ENCODE data around the gene MDH1B. TPM values are rescaled to one million over a fixed set of nuclear protein-coding genes. Genes with fewer than 3 reads are reported as not detected.

MDH1B gene
- total RNA-seq, 1 donor from 2014 or later = 6.3 TPM

- peak; percentile 57 for DNase-seq (ENCODE audit: low spot score)
Observed at GRCh38 chr2:206693399-206694137, 71.6 kb downstream of the MDH1B start.

- no peak for DNase-seq (ENCODE audit: low spot score)
Observed at GRCh38 chr2:206692971-206693370, 72.2 kb downstream of the MDH1B start.

- DNase-seq (ENCODE audit: low spot score) = no peak
Observed at GRCh38 chr2:206688990-206689389, 76.1 kb downstream of the MDH1B start.

GRCh38 chr2:206688453-206688852, 76.7 kb downstream of the MDH1B start:
- no peak for DNase-seq (ENCODE audit: low spot score)

Other genes starting within 250 kb of the MDH1B start
- not detected for gene FAM237A, start 122.8 kb downstream of the MDH1B start, total RNA-seq (ENCODE audit: insufficient read depth, low replicate concordance)
- gene DYTN, start 46.9 kb downstream of the MDH1B start, total RNA-seq (ENCODE audit: insufficient read depth, low replicate concordance) = 0.72 TPM
- 29.1 TPM for gene FASTKD2, start 278 bp upstream of the MDH1B start, total RNA-seq (ENCODE audit: insufficient read depth, low replicate concordance)
- not detected for gene CPO, start 174.2 kb upstream of the MDH1B start, total RNA-seq (ENCODE audit: insufficient read depth, low replicate concordance)